Right kidney (tissue), 9 donors: ENCODE measurements around the gene FSHB.
"Not testable (repeated sequence)": the region's sequence is repeated elsewhere in the genome, so short reads cannot be mapped to it uniquely, and the experiment has no call there.

Experiments used
- DNase-seq: peaks from one replicate; pipeline ENCODE4 v3.0.0-alpha.2; 2016
- long read RNA-seq, 8 donors: transcript quantifications; one replicate each; lab custom pipeline, GENCODE V29; 2026

Gene FSHB
- long read RNA-seq, donor 1 = 0 reads
- long read RNA-seq, donor 2 = 0 reads
- long read RNA-seq, donor 3 = 0 reads
- long read RNA-seq, donor 4 = 0 reads
- long read RNA-seq, donor 5 = 0 reads
- long read RNA-seq, donor 6 = 0 reads
- long read RNA-seq, donor 7 = 0 reads
- long read RNA-seq, donor 8 = 0 reads

- no peak for DNase-seq
Measured at GRCh38 chr11:30230714-30231113, at the start of gene FSHB. Gene FSHB (plus strand): TSS chr11:30231014. CDS start chr11:30231903, 889 bp downstream.

GRCh38 chr11:30186748-30187147, 44.1 kb upstream of the FSHB start:
- DNase-seq = no peak

GRCh38 chr11:30192620-30193019, 38.2 kb upstream of the FSHB start:
- no peak for DNase-seq

- DNase-seq = peak; percentile 33
Measured at GRCh38 chr11:30196400-30197206, 34.2 kb upstream of the FSHB start.

- no peak for DNase-seq
Measured at GRCh38 chr11:30197869-30198268, 32.9 kb upstream of the FSHB start.

- DNase-seq = not testable (repeated sequence)
Measured at GRCh38 chr11:30202989-30203388, 27.8 kb upstream of the FSHB start.

GRCh38 chr11:30203850-30204249, 27.0 kb upstream of the FSHB start:
- no peak for DNase-seq

GRCh38 chr11:30206249-30206996, 24.4 kb upstream of the FSHB start:
- DNase-seq = no peak

GRCh38 chr11:30210357-30210756, 20.5 kb upstream of the FSHB start:
- no peak for DNase-seq

GRCh38 chr11:30216534-30216933, 14.3 kb upstream of the FSHB start:
- DNase-seq = no peak

GRCh38 chr11:30218278-30218677, 12.5 kb upstream of the FSHB start:
- DNase-seq = no peak

- DNase-seq = no peak
Measured at GRCh38 chr11:30225642-30226041, 5.2 kb upstream of the FSHB start.

GRCh38 chr11:30228323-30228884, 2.4 kb upstream of the FSHB start:
- no peak for DNase-seq

GRCh38 chr11:30239025-30239424, 8.2 kb downstream of the FSHB start:
- DNase-seq = no peak

GRCh38 chr11:30244265-30244664, 13.5 kb downstream of the FSHB start:
- DNase-seq = no peak

- DNase-seq = no peak
Measured at GRCh38 chr11:30245621-30246020, 14.8 kb downstream of the FSHB start.

GRCh38 chr11:30254307-30255298, 23.8 kb downstream of the FSHB start:
- DNase-seq = no peak

GRCh38 chr11:30255637-30256036, 24.8 kb downstream of the FSHB start:
- DNase-seq = no peak

GRCh38 chr11:30257058-30257457, 26.2 kb downstream of the FSHB start:
- DNase-seq = no peak

GRCh38 chr11:30258679-30259078, 27.9 kb downstream of the FSHB start:
- no peak for DNase-seq

GRCh38 chr11:30260813-30261212, 30.0 kb downstream of the FSHB start:
- DNase-seq = no peak

- DNase-seq = no peak
Measured at GRCh38 chr11:30261821-30262220, 31.0 kb downstream of the FSHB start.
